NCI-H2081 treated with DMSO at 0.1 percent for 48 hours (cell line): ENCODE results near the gene BRICD5.
"Not testable (repeated sequence)": the region's sequence is repeated elsewhere in the genome, so short reads cannot be mapped to it uniquely, and the experiment has no call there.

Experiments used
- DNase-seq: peaks from one replicate; lab custom pipeline; 2025; lab: John Stamatoyannopoulos, UW

The BRICD5 gene

GRCh38 chr16:2210386-2211365, at the start of gene BRICD5:
Gene BRICD5, minus strand, starts transcription at chr16:2210863. Its CDS starts 30 bp downstream, at chr16:2210833.
- no peak for DNase-seq

- no peak for DNase-seq
Measured at GRCh38 chr16:2260250-2260649, 49.6 kb upstream of the BRICD5 start.

GRCh38 chr16:2258530-2258929, 47.9 kb upstream of the BRICD5 start:
- not testable (repeated sequence) for DNase-seq

GRCh38 chr16:2257726-2258125, 47.1 kb upstream of the BRICD5 start:
- no peak for DNase-seq

GRCh38 chr16:2256531-2257140, 46.0 kb upstream of the BRICD5 start:
- no peak for DNase-seq

- DNase-seq, result no peak
Measured at GRCh38 chr16:2253293-2253692, 42.6 kb upstream of the BRICD5 start.

GRCh38 chr16:2252806-2253148, 42.1 kb upstream of the BRICD5 start:
- no peak for DNase-seq

GRCh38 chr16:2251296-2252111, 40.8 kb upstream of the BRICD5 start, which contains the start of gene ECI1:
Gene ECI1, minus strand, starts transcription at chr16:2251587. Its CDS starts 21 bp downstream, at chr16:2251566.
- peak; percentile 46 for DNase-seq

GRCh38 chr16:2250652-2251295, 40.1 kb upstream of the BRICD5 start:
- no peak for DNase-seq

GRCh38 chr16:2246301-2246885, 35.7 kb upstream of the BRICD5 start:
- no peak for DNase-seq

GRCh38 chr16:2244926-2245795, 34.5 kb upstream of the BRICD5 start:
- DNase-seq, result no peak

GRCh38 chr16:2244301-2244700, 33.6 kb upstream of the BRICD5 start:
- DNase-seq, result no peak

- no peak for DNase-seq
Measured at GRCh38 chr16:2243781-2244180, 33.1 kb upstream of the BRICD5 start.

- no peak for DNase-seq
Measured at GRCh38 chr16:2243031-2243528, 32.4 kb upstream of the BRICD5 start.

- no peak for DNase-seq
Measured at GRCh38 chr16:2242598-2242997, 31.9 kb upstream of the BRICD5 start.

GRCh38 chr16:2240331-2240730, 29.7 kb upstream of the BRICD5 start:
- not testable (repeated sequence) for DNase-seq

GRCh38 chr16:2238838-2239675, 28.4 kb upstream of the BRICD5 start:
- no peak for DNase-seq

- DNase-seq, result no peak
Measured at GRCh38 chr16:2238150-2238837, 27.6 kb upstream of the BRICD5 start.
